Bronchial epithelial cell (primary cell): Measurements from ENCODE around the gene VWA5B1. TPM values are rescaled to one million over a fixed set of nuclear protein-coding genes. Genes with fewer than 3 reads are reported as not detected.
A peak's percentile ranks its signal among the peaks of the same experiment; 100 is the strongest.

Source experiments
- DNase-seq: peaks from one replicate; pipeline ENCODE4 v3.0.0-alpha.2; 2010; ENCODE audit warnings: low read depth
- FAIRE-seq: peaks from 2 replicates; lab custom pipeline; 2011; peaks lifted over from hg19 to GRCh38; lab: Jason Lieb, UNC
- H3K27me3 ChIP-seq: 2 replicates; pipeline ENCODE4 v1.5.1; 2011; ENCODE audit warnings: low read length; ENCODE audit not compliant: control insufficient read depth, insufficient read depth
- H3K36me3 ChIP-seq: 2 replicates; pipeline ENCODE4 v1.5.1; 2011; ENCODE audit warnings: low read length; ENCODE audit not compliant: control insufficient read depth, insufficient read depth
- H3K4me3 ChIP-seq: 2 replicates; pipeline ENCODE4 v1.5.1; 2011; ENCODE audit warnings: mild to moderate bottlenecking, low read depth, low read length, control low read depth
- total RNA-seq: library from RNA; depleted of rRNA; stranded (reverse); fragments of >200 nt; gene quantifications from 2 replicates; pipeline ENCODE4 v1.2.1, GENCODE V29; 2014
- TF ChIP-seq, protein P1 (sequence below): IDR thresholded peaks from 2 replicates; pipeline ENCODE4 v1.5.1; 2011; ENCODE audit warnings: mild to moderate bottlenecking, moderate library complexity, low read length, control low read depth, inconsistent platforms; ENCODE audit not compliant: insufficient read depth, severe bottlenecking

VWA5B1 gene
- total RNA-seq, 1 donor from 2014 or later = not detected

DNA sequence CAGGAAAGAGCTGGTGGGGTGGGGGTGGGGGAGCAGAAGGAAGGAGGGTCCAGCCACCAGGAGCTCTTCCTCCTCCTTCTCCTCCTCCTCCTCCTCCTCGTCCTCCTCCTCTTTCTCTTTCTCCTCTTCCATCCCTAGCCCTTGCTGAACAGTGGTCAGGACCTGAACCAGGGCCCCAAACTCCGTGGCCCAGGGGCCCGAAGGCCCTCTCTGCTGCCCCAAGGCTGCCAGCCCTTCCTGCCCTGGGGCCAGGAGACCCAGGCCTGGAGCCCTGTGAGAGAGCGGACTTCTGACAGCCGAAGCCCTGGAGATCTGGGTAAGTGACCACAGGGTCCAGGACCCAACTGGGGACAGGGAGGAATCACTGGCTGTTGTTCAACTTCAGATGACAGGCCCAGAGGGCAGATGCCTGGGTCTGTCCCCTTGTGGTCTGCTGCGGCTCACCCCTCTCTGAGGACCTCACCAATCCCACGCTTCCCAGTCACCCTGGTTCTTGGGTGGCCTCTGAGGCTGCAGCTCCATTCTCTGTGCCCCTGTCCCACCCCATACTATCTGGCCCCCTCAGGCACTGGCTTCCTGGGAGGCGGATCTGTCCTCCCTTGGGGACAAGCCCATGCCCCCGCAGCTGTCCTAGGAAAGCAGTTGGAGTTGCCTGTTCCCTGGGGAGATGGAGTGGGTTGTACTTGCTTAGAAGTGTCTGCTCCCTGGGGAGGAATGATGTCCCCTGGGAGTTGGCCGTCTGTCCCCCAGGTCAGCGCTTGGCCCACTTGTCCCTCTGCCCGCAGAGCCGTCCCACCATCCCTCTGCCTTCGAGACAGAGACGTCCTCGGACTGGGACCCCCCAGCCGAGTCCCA, 51.8 kb downstream of the VWA5B1 start:
- DNase-seq = no peak
- Histone ChIP-seq H3K4me3 (no peak overlapping the region), H3K27me3 (peaks cover 11% of the 10 kb centered on the region), H3K36me3 (no peaks in the 10 kb centered on the region)
- FAIRE-seq = no peak
- TF ChIP-seq, protein P1, sequence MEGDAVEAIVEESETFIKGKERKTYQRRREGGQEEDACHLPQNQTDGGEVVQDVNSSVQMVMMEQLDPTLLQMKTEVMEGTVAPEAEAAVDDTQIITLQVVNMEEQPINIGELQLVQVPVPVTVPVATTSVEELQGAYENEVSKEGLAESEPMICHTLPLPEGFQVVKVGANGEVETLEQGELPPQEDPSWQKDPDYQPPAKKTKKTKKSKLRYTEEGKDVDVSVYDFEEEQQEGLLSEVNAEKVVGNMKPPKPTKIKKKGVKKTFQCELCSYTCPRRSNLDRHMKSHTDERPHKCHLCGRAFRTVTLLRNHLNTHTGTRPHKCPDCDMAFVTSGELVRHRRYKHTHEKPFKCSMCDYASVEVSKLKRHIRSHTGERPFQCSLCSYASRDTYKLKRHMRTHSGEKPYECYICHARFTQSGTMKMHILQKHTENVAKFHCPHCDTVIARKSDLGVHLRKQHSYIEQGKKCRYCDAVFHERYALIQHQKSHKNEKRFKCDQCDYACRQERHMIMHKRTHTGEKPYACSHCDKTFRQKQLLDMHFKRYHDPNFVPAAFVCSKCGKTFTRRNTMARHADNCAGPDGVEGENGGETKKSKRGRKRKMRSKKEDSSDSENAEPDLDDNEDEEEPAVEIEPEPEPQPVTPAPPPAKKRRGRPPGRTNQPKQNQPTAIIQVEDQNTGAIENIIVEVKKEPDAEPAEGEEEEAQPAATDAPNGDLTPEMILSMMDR = no peak

DNA sequence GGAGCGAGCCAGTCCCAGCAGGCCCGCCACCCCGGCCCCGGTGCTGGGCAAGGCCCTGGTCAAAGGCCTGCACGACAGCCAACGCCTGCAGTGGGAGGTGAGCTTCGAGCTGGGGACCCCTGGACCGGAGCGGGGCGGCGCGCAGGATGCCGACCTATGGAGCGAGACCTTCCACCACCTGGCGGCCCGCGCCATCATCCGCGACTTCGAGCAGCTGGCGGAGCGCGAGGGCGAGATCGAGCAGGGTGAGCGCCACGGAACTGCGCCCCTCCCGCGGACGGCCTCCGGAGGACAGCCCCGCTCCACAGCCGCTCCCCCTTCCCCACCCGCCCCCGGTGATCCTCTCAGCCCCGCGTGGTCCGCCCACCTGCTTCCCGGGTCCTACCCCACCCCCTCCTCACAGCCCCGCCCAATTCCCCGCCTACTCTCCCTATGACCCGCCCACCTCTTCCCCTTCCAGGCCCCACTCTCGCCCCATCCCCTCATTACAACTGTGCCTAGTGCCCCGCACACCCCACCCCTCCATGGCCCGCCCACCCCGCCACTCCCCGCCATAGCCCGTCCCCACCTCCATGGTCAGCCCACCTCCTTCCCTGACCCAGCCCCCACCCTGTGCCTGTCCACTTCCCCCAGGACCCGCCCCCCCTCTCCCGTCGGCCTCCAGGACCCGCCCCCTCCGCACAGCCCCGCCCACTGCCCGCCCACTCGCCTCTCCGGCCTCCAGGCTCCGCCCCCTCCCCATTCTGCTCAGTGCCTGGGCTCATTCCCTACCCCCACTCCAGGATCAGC, 52.7 kb downstream of the VWA5B1 start:
- FAIRE-seq (no peak), DNase-seq (no peak)
- H3K36me3 ChIP-seq = no peaks in the 10 kb centered on the region
- H3K27me3 ChIP-seq = peaks cover 11% of the 10 kb centered on the region
- peak overlapping the region; percentile 2 for H3K4me3 ChIP-seq
- TF ChIP-seq, protein P1 = no peak

DNA sequence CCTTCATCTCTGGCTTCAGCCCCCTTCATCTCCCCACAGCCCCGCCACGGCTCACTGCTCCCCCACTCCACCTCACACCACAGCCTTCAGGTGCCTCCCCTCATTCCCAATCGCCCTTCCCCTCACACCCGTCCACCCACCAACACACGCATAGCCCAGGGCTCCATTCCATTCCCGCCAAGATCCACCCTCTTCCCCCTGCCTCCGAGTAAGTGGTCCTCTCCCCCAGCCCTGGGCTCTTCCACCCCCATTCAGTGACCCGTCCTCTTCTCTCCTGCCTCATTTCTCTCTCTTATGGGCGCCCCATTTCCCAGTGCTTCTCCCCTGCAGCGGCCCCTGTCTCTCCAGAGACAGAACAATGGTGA, 53.2 kb downstream of the VWA5B1 start:
- FAIRE-seq = no peak
- Histone ChIP-seq H3K4me3 (no peak overlapping the region), H3K36me3 (no peaks in the 10 kb centered on the region), H3K27me3 (peaks cover 11% of the 10 kb centered on the region)
- TF ChIP-seq, protein P1 = no peak
- no peak for DNase-seq

DNA sequence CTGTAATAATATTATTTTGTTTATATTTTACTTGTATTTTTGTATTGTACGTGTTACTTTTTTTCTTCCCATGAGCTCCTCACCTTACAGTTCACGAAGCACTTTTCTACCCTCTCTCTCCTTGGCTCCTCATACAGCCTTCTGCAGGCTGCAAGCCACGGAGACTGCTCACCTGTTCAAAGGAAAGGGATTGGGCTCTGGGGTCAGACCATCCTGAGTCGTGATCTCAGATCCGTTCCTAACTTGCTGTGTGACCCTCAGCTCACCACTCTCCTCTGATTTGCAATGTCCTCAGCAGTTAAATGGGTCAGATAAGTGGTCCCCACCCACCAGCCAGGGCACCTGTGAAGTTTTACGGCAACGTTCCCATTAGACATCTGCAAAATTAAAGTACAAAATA, 54.1 kb downstream of the VWA5B1 start:
- Histone ChIP-seq H3K4me3 (no peak overlapping the region), H3K27me3 (peaks cover 11% of the 10 kb centered on the region), H3K36me3 (no peaks in the 10 kb centered on the region)
- DNase-seq (no peak), FAIRE-seq (peak; percentile 28)
- TF ChIP-seq, protein P1 = no peak

DNA sequence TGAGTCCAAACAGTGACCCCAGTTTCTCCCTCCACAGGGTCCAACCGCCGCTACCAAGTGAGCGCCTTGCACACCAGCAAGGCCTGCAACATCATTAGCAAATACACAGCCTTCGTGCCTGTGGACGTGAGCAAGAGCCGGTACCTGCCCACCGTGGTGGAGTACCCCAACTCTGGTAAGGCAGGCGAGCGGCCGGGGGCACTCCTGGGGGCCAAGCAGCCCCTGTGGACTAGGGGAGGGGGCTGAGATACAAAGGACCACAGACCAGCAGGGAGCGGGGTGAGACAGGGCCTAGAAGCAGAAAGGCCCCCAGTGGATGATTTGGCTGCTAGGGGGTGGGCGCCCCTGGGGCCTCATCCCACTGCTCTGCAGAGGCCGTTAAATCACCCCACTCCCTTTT, 54.7 kb downstream of the VWA5B1 start:
- FAIRE-seq (no peak), DNase-seq (no peak)
- Histone ChIP-seq H3K36me3 (no peaks in the 10 kb centered on the region), H3K27me3 (peaks cover 11% of the 10 kb centered on the region), H3K4me3 (no peak overlapping the region)
- TF ChIP-seq, protein P1 = no peak
